Cortex of kidney (tissue), 1 donor: Measurements from ENCODE around the gene FAM83B.
"Not testable (repeated sequence)": the region's sequence is repeated elsewhere in the genome, so short reads cannot be mapped to it uniquely, and the experiment has no call there.

Experiments
- DNase-seq: peaks from one replicate; lab custom pipeline; 2025; lab: John Stamatoyannopoulos, UW

FAM83B gene, protein sequence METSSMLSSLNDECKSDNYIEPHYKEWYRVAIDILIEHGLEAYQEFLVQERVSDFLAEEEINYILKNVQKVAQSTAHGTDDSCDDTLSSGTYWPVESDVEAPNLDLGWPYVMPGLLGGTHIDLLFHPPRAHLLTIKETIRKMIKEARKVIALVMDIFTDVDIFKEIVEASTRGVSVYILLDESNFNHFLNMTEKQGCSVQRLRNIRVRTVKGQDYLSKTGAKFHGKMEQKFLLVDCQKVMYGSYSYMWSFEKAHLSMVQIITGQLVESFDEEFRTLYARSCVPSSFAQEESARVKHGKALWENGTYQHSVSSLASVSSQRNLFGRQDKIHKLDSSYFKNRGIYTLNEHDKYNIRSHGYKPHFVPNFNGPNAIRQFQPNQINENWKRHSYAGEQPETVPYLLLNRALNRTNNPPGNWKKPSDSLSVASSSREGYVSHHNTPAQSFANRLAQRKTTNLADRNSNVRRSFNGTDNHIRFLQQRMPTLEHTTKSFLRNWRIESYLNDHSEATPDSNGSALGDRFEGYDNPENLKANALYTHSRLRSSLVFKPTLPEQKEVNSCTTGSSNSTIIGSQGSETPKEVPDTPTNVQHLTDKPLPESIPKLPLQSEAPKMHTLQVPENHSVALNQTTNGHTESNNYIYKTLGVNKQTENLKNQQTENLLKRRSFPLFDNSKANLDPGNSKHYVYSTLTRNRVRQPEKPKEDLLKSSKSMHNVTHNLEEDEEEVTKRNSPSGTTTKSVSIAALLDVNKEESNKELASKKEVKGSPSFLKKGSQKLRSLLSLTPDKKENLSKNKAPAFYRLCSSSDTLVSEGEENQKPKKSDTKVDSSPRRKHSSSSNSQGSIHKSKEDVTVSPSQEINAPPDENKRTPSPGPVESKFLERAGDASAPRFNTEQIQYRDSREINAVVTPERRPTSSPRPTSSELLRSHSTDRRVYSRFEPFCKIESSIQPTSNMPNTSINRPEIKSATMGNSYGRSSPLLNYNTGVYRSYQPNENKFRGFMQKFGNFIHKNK

GRCh38 chr6:54846243-54846856 lies at the start of gene FAM83B:
TSS of gene FAM83B (plus strand) at chr6:54846771. CDS start at chr6:54870247, 23,476 bp downstream.
- no peak for DNase-seq

GRCh38 chr6:54796918-54797317 lies 49.7 kb upstream of the FAM83B start:
- DNase-seq: not testable (repeated sequence)

- no peak for DNase-seq
These were observed 46.4 kb upstream of the FAM83B start for GRCh38 chr6:54800050-54800600.

DNA sequence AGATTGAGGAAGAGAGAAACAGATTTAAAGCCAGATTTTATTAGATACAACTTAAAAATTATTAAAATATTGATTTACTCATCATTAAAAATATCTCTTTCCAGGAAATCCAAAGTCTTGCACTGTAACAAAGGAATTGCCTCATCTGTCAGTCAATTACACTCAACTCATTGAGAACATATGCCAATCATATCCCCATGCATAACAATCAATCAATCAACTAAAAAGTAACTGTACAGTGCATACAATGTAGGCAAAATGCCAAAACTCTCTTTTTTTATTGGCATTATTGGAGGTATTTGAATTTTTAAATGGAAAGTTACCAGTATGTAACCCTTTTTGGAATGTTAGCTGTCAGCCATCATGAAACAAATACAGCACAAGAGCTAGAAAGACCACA lies 45.3 kb upstream of the FAM83B start:
- DNase-seq: no peak

DNA sequence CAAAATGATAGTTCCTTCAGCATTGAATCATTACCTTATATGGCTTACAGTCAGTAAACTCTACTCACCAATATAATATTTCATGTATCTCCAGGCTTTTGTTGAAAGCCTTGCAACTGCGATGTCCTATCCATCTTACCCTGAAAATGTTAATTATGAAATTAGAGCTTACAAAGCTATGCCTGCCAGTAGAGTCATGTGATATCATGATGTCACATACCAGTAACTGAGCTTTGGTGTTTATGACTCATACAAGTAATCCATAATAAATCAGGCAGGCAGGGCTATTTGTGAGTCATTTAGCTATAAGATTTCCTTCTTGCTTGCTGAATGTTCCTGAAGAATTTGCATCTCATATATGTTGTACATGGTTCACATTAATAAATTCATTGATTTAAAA lies 44.9 kb upstream of the FAM83B start:
- DNase-seq: no peak

- no peak for DNase-seq
These were observed 43.6 kb upstream of the FAM83B start for GRCh38 chr6:54802775-54803634.

DNA sequence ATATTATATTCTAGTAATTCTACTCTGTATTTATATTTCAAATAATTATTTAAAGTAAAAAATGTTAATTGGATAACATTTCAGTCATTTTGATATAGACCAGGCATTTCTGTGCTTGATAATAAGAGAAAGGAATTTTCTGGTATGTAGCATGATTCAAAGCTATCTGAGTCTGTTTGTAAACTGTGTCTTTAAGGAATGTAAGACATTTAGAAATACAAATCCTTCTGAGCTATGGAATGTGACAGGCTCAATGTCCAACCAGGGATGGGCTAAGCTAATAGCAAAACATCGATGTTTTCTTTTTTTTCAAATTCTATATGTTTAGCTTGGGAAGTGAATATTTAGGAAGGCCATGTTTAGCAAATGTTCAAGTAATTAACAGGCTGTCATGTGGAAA lies 41.5 kb upstream of the FAM83B start:
- DNase-seq: no peak

DNA sequence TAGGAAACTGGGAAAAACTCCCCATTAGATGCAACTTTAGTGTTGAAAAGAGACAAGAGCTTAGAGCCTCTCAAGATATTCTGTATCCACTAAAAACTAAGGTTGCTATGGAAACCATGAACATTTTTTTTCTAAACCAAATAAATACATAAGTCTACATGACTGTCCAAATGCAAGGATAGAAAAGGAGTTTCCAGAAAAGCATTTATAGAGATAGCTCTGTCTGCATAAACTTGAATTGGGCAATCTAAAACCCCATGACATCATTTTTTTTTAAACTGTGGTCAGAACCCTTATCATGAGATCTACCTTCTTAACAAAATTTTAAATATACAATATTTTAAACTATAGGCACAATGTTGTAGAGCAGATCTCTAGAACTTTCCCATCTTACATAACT lies 36.4 kb upstream of the FAM83B start:
- no peak for DNase-seq

- DNase-seq: no peak
These were observed 32.7 kb upstream of the FAM83B start for GRCh38 chr6:54813892-54814291.

DNA sequence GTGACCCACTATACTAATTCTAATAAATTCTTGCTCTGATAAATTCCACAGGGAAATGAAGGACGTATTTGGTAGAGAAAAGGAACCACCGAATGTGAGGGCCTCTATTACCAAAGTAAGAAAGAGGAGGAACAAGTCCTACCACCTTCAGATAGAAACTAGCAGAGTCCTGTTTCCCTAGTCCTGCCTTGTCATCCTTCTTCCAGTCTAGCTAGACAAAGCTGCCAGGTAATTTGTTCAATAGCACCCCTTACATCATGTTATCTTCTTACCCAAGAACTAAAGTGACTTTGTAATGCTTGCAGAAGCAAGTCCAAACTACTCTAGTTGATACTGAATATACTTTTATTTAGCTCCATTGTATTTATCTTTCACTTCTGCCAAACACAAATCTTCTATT lies 29.3 kb upstream of the FAM83B start:
- no peak for DNase-seq

GRCh38 chr6:54817834-54818233 lies 28.7 kb upstream of the FAM83B start:
- no peak for DNase-seq

DNA sequence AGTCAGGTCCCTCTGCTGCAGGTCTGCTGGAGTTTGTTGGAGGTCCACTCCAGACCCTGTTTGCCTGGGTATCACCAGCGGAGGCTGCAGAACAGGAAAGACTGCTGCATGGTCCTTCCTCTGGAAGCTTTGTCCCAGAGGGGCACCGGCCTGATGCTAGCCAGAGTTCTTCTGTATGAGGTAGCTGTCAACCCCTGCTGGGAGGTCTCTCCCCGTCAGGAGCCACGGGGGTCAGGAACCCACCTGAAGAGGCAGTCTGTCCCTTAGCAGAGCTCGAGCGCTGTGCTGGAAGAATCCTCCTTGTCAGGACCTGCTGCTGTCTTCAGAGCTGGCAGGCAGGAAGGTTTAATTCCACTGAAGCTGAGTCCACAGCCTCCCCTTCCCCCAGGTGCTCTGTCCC lies 22.3 kb upstream of the FAM83B start:
- DNase-seq: not testable (repeated sequence)

GRCh38 chr6:54827010-54827409 lies 19.6 kb upstream of the FAM83B start:
- DNase-seq: no peak

DNA sequence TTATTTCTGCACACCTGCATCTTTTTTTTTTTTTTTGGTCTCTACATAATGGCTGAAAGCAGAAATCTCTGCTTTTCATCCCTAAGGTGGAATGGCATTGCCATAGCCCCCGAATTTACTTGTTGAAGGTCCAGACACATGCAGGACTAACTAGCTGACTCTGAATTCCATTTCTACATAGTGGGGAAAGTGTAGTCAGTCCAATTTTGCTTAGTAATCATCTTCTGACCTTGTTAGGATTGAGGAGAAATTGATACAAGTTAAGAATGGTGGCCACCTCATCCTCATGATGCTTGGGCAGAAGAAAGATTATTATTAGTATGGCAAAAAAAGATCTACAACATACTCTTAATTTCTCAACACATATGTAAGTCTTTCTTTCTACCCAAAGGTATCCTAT lies 16.4 kb upstream of the FAM83B start:
- DNase-seq: no peak

- no peak for DNase-seq
These were observed 11.4 kb upstream of the FAM83B start for GRCh38 chr6:54835176-54835575.

- DNase-seq: no peak
These were observed 495 bp downstream of the FAM83B start for GRCh38 chr6:54846857-54847674.

GRCh38 chr6:54847799-54848597 lies 1.4 kb downstream of the FAM83B start:
- no peak for DNase-seq

- DNase-seq: no peak
These were observed 3.5 kb downstream of the FAM83B start for GRCh38 chr6:54850114-54850513.

- no peak for DNase-seq
These were observed 9.6 kb downstream of the FAM83B start for GRCh38 chr6:54856129-54856528.
